Liver (tissue), 9 donors: ENCODE measurements around the gene EXD2. TPM values are rescaled to one million over a fixed set of nuclear protein-coding genes. Genes with fewer than 3 reads are reported as not detected.
A peak's percentile ranks its signal among the peaks of the same experiment; 100 is the strongest.

Experiments used
- DNase-seq: peaks from one replicate; pipeline ENCODE4 v3.0.0-alpha.2; 2017; ENCODE audit warnings: low spot score
- H3K27ac ChIP-seq, 2 donors: one replicate each; pipeline ENCODE4 v1.7.0; 2013; ENCODE audit warnings: inconsistent platforms in 2 of 2, low read length in 2 of 2, control low read depth in 1 of 2, low read depth in 1 of 2, mild to moderate bottlenecking in 1 of 2
- H3K27me3 ChIP-seq, 4 donors: one replicate each; pipeline versions ENCODE4 v1.6.1 to v1.7.0; 2013; ENCODE audit warnings: low read length in 3 of 4, inconsistent platforms in 1 of 4, mild to moderate bottlenecking in 1 of 4, moderate library complexity in 1 of 4; ENCODE audit not compliant: control insufficient read depth in 4 of 4, insufficient read depth in 4 of 4
- H3K36me3 ChIP-seq, 4 donors: one replicate each; pipeline versions ENCODE4 v1.6.1 to v1.7.0; 2013; ENCODE audit warnings: low read length in 3 of 4, mild to moderate bottlenecking in 3 of 4, low read depth in 1 of 4, moderate library complexity in 1 of 4; ENCODE audit not compliant: control insufficient read depth in 4 of 4, insufficient read depth in 3 of 4
- H3K4me1 ChIP-seq, 4 donors: one replicate each; pipeline versions ENCODE4 v1.6.1 to v1.7.0; 2013; ENCODE audit warnings: low read length in 3 of 4, mild to moderate bottlenecking in 3 of 4, moderate library complexity in 1 of 4; ENCODE audit not compliant: control insufficient read depth in 4 of 4, insufficient read depth in 4 of 4
- H3K4me3 ChIP-seq, 3 donors: one replicate each; pipeline versions ENCODE4 v1.6.1 to v1.7.0; 2013; ENCODE audit warnings: low read length in 3 of 3, control low read depth in 1 of 3, low read depth in 1 of 3, mild to moderate bottlenecking in 1 of 3
- H3K9ac ChIP-seq, 2 donors: one replicate each; pipeline ENCODE4 v1.7.0; 2013; ENCODE audit warnings: low read length in 2 of 2, mild to moderate bottlenecking in 2 of 2, moderate library complexity in 2 of 2, control low read depth in 1 of 2, low read depth in 1 of 2
- H3K9me3 ChIP-seq, 4 donors: one replicate each; pipeline versions ENCODE4 v1.6.1 to v1.7.0; 2013; ENCODE audit warnings: low read length in 3 of 4; ENCODE audit not compliant: control insufficient read depth in 4 of 4
- ATF3 ChIP-seq: IDR thresholded peaks from 2 replicates; pipeline ENCODE4 v1.6.1; 2016; ENCODE audit warnings: antibody characterized with exemption
- CTCF ChIP-seq: fragments of 150-350 bp; IDR thresholded peaks from 2 replicates; pipeline ENCODE4 v1.5.1; 2017; ENCODE audit warnings: improper control_type of control experiment, low read depth, low read length; ENCODE audit not compliant: missing input control
- EGR1 ChIP-seq, 2 donors: IDR thresholded peaks; 2 replicates each; pipeline ENCODE4 v1.6.1; 2016 to 2018; ENCODE audit warnings: antibody characterized with exemption in 2 of 2, low read depth in 2 of 2
- FOXA1 ChIP-seq: IDR thresholded peaks from 2 replicates; pipeline ENCODE4 v1.6.1; 2016; ENCODE audit warnings: antibody characterized with exemption
- FOXA2 ChIP-seq: IDR thresholded peaks from 2 replicates; pipeline ENCODE4 v1.6.1; 2016; ENCODE audit warnings: antibody characterized with exemption
- GABPA ChIP-seq, 2 donors: IDR thresholded peaks in 1 of 2; conservative IDR thresholded peaks in 1 of 2; 2 replicates each; pipeline ENCODE4 v1.6.1; 2016; ENCODE audit warnings: antibody characterized with exemption in 2 of 2, mild to moderate bottlenecking in 1 of 2, moderate library complexity in 1 of 2
- HNF4A ChIP-seq, 2 donors: conservative IDR thresholded peaks; 2 replicates each; pipeline ENCODE4 v1.6.1; 2016; ENCODE audit warnings: antibody characterized with exemption in 2 of 2, mild to moderate bottlenecking in 2 of 2
- HNF4G ChIP-seq: IDR thresholded peaks from 2 replicates; pipeline ENCODE4 v1.6.1; 2016; ENCODE audit warnings: antibody characterized with exemption
- JUND ChIP-seq, 2 donors: IDR thresholded peaks; 2 replicates each; pipeline ENCODE4 v1.6.1; 2016; ENCODE audit warnings: antibody characterized with exemption in 2 of 2
- NR2F2 ChIP-seq: IDR thresholded peaks from 2 replicates; pipeline ENCODE4 v1.6.1; 2016; ENCODE audit warnings: antibody characterized with exemption
- RAD21 ChIP-seq, 2 donors: IDR thresholded peaks; 2 replicates each; pipeline ENCODE4 v1.6.1; 2016; ENCODE audit warnings: antibody characterized with exemption in 2 of 2, mild to moderate bottlenecking in 2 of 2
- RXRA ChIP-seq, 2 donors: IDR thresholded peaks; 2 replicates each; pipeline ENCODE4 v1.6.1; 2017 to 2018; ENCODE audit warnings: antibody characterized with exemption in 2 of 2, mild to moderate bottlenecking in 1 of 2
- SP1 ChIP-seq: IDR thresholded peaks from 2 replicates; pipeline ENCODE4 v1.6.1; 2018; ENCODE audit warnings: antibody characterized with exemption, mild to moderate bottlenecking
- TAF1 ChIP-seq: conservative IDR thresholded peaks from 2 replicates; pipeline ENCODE4 v1.6.1; 2016; ENCODE audit warnings: antibody characterized with exemption, mild to moderate bottlenecking
- YY1 ChIP-seq: IDR thresholded peaks from 2 replicates; pipeline ENCODE4 v1.6.1; 2016; ENCODE audit warnings: antibody characterized with exemption, mild to moderate bottlenecking
- ZBTB33 ChIP-seq: IDR thresholded peaks from 2 replicates; pipeline ENCODE4 v1.6.1; 2016; ENCODE audit warnings: antibody characterized with exemption
- WGBS: extraction: QIAGEN DNeasy Blood & Tissue Kit; methylation state at CpG from one replicate; pipeline ENCODE4 v1.1.7; 2013; 5-methylcytosine and 5-hydroxymethylcytosine counted together
- polyA plus RNA-seq, 2 donors: library from polyadenylated mRNA; stranded (reverse) in 1 of 2; unstranded in 1 of 2; fragments of 200-250 nt in 1 of 2; fragments of >200 nt in 1 of 2; fragmentation: Nextera tagmentation in 1 of 2; extraction: Ambion mirVana in 1 of 2; gene quantifications; one replicate each; pipeline versions ENCODE4 v1.2.1 to v1.2.3, GENCODE V29; 2013 to 2015
- total RNA-seq, 2 donors: library from RNA; depleted of rRNA; stranded (reverse); fragments of >200 nt; gene quantifications; one replicate each; pipeline ENCODE4 v1.2.3, GENCODE V29; 2014
- TF ChIP-seq, protein P1 (sequence below): IDR thresholded peaks from 2 replicates; pipeline ENCODE4 v1.6.1; 2016; ENCODE audit warnings: antibody characterized with exemption
- TF ChIP-seq, protein P2 (sequence below): IDR thresholded peaks from 2 replicates; pipeline ENCODE4 v1.6.1; 2016; ENCODE audit warnings: antibody characterized with exemption, mild to moderate bottlenecking
- donor health status: healthy.
- donor health status: healthy.
- donor health status: healthy.
- donor health status: healthy.
- donor health status: healthy.

EXD2 gene, protein sequence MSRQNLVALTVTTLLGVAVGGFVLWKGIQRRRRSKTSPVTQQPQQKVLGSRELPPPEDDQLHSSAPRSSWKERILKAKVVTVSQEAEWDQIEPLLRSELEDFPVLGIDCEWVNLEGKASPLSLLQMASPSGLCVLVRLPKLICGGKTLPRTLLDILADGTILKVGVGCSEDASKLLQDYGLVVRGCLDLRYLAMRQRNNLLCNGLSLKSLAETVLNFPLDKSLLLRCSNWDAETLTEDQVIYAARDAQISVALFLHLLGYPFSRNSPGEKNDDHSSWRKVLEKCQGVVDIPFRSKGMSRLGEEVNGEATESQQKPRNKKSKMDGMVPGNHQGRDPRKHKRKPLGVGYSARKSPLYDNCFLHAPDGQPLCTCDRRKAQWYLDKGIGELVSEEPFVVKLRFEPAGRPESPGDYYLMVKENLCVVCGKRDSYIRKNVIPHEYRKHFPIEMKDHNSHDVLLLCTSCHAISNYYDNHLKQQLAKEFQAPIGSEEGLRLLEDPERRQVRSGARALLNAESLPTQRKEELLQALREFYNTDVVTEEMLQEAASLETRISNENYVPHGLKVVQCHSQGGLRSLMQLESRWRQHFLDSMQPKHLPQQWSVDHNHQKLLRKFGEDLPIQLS
- total RNA-seq (1 to 10 TPM; 5.3 to 8.8 TPM), polyA plus RNA-seq (1 to 10 TPM; 4.7 to 4.8 TPM)

DNA sequence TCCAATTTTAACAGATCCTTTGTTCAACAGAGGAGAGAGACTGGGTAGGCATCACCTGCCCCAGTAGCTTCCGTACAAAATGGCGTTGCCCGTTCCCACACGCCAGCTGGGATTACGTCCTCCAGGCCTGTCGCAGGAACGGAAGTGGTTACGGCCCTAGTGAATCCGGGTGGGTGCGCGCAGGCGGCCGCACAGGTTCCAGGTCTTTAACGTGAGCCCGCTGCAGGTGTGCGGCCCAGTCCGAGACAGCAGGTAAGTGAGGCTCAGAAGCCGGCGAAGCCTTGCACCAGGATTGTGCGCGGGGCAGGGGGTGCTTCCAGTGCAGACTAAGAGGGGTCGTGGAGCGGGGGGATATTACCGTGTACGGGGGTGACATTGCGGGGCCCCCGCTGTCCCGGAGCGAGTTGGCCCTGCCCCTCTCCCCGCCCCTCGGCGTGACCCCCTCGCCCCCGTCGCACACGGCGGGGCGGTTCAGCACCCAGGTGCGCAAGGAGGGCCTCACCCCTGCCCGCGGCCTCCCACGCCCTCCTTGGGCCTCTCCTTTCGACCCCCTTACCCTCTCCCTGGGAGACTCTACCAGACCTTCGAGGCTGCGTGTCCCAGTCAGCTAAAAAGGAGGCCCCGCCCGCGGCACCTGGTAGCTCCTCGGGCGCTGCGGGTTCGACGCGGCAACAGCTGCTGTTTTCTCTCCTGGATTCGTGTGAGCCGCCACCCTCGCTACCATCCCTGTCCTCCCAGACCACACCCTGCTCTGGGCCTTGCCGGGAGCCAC lies at the start of gene EXD2:
TSS of gene EXD2 (plus strand) at position 159 of the 772 bp plus-strand sequence. CDS start 17,973 bp downstream, outside the sequence.
- TF ChIP-seq ZBTB33 (peak; percentile 74), EGR1 (IDR thresholded peaks at IDR 0.05; ENCODE audit: low read depth in 2 of 2) (no peak), GABPA (IDR thresholded peaks at IDR 0.05 in 1 of 2, conservative IDR thresholded peaks at IDR 0.05 in 1 of 2) (peak; percentile 79 to 95), RXRA (IDR thresholded peaks at IDR 0.05) (peak; percentile 20 to 37), CTCF (no peak), SP1 (peak; percentile 38), ATF3 (peak; percentile 53), FOXA2 (no peak), HNF4A (conservative IDR thresholded peaks at IDR 0.05) (no peak), RAD21 (IDR thresholded peaks at IDR 0.05) (peak; percentile 14 to 34), JUND (IDR thresholded peaks at IDR 0.05) (no peak), YY1 (peak; percentile 99), TAF1 (peak; percentile 81), NR2F2 (no peak), FOXA1 (no peak), HNF4G (no peak)
- TF ChIP-seq, protein P1, sequence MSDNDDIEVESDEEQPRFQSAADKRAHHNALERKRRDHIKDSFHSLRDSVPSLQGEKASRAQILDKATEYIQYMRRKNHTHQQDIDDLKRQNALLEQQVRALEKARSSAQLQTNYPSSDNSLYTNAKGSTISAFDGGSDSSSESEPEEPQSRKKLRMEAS: peak; percentile 67
- TF ChIP-seq, protein P2, sequence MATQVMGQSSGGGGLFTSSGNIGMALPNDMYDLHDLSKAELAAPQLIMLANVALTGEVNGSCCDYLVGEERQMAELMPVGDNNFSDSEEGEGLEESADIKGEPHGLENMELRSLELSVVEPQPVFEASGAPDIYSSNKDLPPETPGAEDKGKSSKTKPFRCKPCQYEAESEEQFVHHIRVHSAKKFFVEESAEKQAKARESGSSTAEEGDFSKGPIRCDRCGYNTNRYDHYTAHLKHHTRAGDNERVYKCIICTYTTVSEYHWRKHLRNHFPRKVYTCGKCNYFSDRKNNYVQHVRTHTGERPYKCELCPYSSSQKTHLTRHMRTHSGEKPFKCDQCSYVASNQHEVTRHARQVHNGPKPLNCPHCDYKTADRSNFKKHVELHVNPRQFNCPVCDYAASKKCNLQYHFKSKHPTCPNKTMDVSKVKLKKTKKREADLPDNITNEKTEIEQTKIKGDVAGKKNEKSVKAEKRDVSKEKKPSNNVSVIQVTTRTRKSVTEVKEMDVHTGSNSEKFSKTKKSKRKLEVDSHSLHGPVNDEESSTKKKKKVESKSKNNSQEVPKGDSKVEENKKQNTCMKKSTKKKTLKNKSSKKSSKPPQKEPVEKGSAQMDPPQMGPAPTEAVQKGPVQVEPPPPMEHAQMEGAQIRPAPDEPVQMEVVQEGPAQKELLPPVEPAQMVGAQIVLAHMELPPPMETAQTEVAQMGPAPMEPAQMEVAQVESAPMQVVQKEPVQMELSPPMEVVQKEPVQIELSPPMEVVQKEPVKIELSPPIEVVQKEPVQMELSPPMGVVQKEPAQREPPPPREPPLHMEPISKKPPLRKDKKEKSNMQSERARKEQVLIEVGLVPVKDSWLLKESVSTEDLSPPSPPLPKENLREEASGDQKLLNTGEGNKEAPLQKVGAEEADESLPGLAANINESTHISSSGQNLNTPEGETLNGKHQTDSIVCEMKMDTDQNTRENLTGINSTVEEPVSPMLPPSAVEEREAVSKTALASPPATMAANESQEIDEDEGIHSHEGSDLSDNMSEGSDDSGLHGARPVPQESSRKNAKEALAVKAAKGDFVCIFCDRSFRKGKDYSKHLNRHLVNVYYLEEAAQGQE: peak; percentile 51
- H3K4me3 ChIP-seq: peak within 1 kb of the TSS; percentile 66 to 93 (median 92)
- no peaks in the 10 kb centered on the region for H3K36me3 ChIP-seq
- WGBS: under 1% methylated on average over 58 of the region's 58 CpGs
- peak; percentile 80 for DNase-seq
- peaks cover 0 to 10% (median 3%) of the 10 kb centered on the region in 4 donors for H3K4me1 ChIP-seq
- H3K27ac ChIP-seq: peak within 1 kb of the TSS; percentile 60 to 64
- H3K9ac ChIP-seq: peak within 1 kb of the TSS; percentile 74 to 77
- H3K9me3 ChIP-seq: no peaks in the 10 kb centered on the region
- no peaks in the 10 kb centered on the region for H3K27me3 ChIP-seq
